ENCODE data around the gene CEACAM19.
"Not testable (repeated sequence)": the region's sequence is repeated elsewhere in the genome, so short reads cannot be mapped to it uniquely, and the experiment has no call there.

CEACAM19 gene

GRCh38 chr19:44627631-44628030 is 43.7 kb upstream of the CEACAM19 start:
- TF ChIP-seq CTCF (IDR thresholded peaks at IDR 0.05; ENCODE audit: low read depth, low read length, missing control alignments), result no peak
- no peak overlapping the region for H3K4me3 ChIP-seq (ENCODE audit: low read depth, low read length)

GRCh38 chr19:44628793-44629192 is 42.5 kb upstream of the CEACAM19 start:
- in situ Hi-C loops (cut with HindIII; ENCODE audit: low pct_ligation_motif_present, low sequenced_read_pairs), result no loop called here
- no peak for TF ChIP-seq CTCF (IDR thresholded peaks at IDR 0.05; ENCODE audit: low read depth, low read length, missing control alignments)
- no peak overlapping the region for H3K27ac ChIP-seq
- H3K4me3 ChIP-seq (ENCODE audit: low read depth, low read length), result no peak overlapping the region
- DNase-seq, result no peak
- no peaks in the 10 kb centered on the region for H3K27me3 ChIP-seq (replicated peaks)
- no peaks in the 10 kb centered on the region for H3K36me3 ChIP-seq (replicated peaks)

More at GRCh38 chr19:44627631-44628030, 43.7 kb upstream of the CEACAM19 start:
- DNase-seq, result no peak
- no peaks in the 10 kb centered on the region for H3K36me3 ChIP-seq (replicated peaks)
- H3K27me3 ChIP-seq (replicated peaks), result no peaks in the 10 kb centered on the region
- H3K27ac ChIP-seq, result no peak overlapping the region
- in situ Hi-C loops (cut with HindIII; ENCODE audit: low pct_ligation_motif_present, low sequenced_read_pairs), result no loop called here

- H3K27ac ChIP-seq; H3K4me3 ChIP-seq (ENCODE audit: low read depth, low read length); DNase-seq; in situ Hi-C loops (cut with HindIII; ENCODE audit: low pct_ligation_motif_present, low sequenced_read_pairs); H3K27me3 ChIP-seq (replicated peaks); H3K36me3 ChIP-seq (replicated peaks): not testable (repeated sequence)
These were observed 39.7 kb upstream of the CEACAM19 start for GRCh38 chr19:44631611-44632010.

GRCh38 chr19:44634058-44634457 is 37.2 kb upstream of the CEACAM19 start:
- H3K36me3 ChIP-seq (replicated peaks); H3K27ac ChIP-seq; H3K27me3 ChIP-seq (replicated peaks); H3K4me3 ChIP-seq (ENCODE audit: low read depth, low read length); in situ Hi-C loops (cut with HindIII; ENCODE audit: low pct_ligation_motif_present, low sequenced_read_pairs); DNase-seq: not testable (repeated sequence)

GRCh38 chr19:44634785-44635184 is 36.5 kb upstream of the CEACAM19 start:
- in situ Hi-C loops (cut with HindIII; ENCODE audit: low pct_ligation_motif_present, low sequenced_read_pairs), result no loop called here
- H3K27me3 ChIP-seq (replicated peaks), result no peaks in the 10 kb centered on the region
- no peak overlapping the region for H3K4me3 ChIP-seq (ENCODE audit: low read depth, low read length)
- DNase-seq, result no peak
- H3K27ac ChIP-seq, result no peak overlapping the region
- no peak for TF ChIP-seq CTCF (IDR thresholded peaks at IDR 0.05; ENCODE audit: low read depth, low read length, missing control alignments)
- H3K36me3 ChIP-seq (replicated peaks), result no peaks in the 10 kb centered on the region

GRCh38 chr19:44635581-44636438 is 35.5 kb upstream of the CEACAM19 start:
- Histone ChIP-seq H3K27me3 (replicated peaks) (no peaks in the 10 kb centered on the region), H3K36me3 (replicated peaks) (no peaks in the 10 kb centered on the region), H3K4me3 (ENCODE audit: low read depth, low read length) (no peak overlapping the region), H3K27ac (no peak overlapping the region)
- DNase-seq, result no peak
- TF ChIP-seq CTCF (IDR thresholded peaks at IDR 0.05; ENCODE audit: low read depth, low read length, missing control alignments), result no peak
- in situ Hi-C loops (cut with HindIII; ENCODE audit: low pct_ligation_motif_present, low sequenced_read_pairs), result no loop called here

Measured in brain microvascular endothelial cell (primary cell).